GM18502 (cell line): Measurements from ENCODE around the gene KRTAP10-8.
"Not testable (repeated sequence)": the region's sequence is repeated elsewhere in the genome, so short reads cannot be mapped to it uniquely, and the experiment has no call there.

ENCODE experiments used
- ATAC-seq: cut with Tn5 transposase; IDR thresholded peaks from one replicate; pipeline ENCODE4 v1.9.1; 2021; ENCODE audit warnings: mild to moderate bottlenecking; ENCODE audit not compliant: unreplicated experiment, poor library complexity

The KRTAP10-8 gene

DNA sequence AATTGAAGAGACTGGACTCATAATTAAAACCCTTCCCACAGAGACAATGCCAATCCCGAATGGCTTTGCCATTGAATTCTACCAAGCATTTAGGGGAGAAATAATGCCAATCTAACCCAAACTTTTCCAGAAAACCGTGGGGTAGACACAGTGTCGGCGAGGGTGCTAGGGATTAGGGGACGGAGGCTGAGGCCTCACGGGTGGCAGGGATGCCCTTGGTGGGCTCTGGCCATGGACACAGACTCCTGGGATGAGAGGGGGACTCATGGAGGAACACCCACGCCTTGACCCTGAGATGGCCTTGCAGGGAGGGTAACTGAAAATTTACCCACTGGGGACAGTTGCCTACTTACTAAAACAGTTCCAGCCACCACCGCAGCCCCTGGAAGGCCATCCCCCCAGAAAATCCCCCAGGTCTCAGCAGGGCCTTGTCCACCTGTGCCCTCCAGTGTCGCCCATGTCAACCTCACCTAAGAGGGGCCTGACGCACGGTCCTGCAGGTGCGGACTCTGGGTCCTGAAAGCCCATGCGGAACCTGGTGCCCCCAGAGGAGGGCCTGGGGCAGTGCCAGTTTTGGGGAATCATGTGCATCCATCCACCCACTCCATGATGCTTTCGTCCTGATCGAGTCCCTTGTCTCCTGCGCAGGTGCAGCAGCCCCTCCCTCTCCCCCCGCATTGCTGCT, 33.4 kb upstream of the KRTAP10-8 start:
- no peak for ATAC-seq

DNA sequence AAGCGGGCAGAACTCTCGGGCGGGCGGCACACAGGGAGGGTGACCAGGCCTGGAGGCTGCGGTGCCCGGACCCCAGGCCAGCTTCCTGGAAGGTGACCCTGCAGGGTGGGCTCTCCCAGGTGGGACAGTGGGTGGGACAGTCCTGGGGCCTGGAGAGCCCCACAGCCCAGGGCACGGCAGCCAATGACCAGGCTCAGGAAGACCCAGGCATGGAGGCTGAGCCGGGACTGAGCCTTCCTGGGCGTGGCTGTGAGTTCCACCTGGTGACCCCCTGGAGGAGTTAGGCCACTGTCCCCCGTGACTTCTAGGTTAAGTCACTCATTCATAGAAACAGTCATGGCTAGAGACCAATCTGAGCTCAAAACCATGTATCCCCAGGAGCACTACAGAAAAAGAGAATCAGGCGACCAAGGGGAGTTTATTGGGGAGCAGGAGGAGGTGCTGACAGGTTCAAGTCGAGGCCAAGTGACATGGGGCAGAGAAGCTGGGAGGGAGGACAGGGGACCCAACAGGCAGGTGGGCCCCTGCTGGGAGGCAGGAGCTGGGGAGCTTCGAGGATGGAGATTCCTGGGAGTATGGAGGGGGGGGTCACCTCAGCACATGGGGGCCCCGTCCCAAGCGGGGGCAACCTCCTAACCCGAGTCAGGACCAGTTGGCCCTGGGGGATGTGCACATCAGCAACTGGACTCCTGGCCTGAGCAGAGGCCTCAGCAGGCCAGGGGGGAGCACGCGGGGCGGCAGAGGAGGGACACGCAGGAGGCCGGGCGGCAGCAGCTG, 32.6 kb upstream of the KRTAP10-8 start:
- no peak for ATAC-seq

DNA sequence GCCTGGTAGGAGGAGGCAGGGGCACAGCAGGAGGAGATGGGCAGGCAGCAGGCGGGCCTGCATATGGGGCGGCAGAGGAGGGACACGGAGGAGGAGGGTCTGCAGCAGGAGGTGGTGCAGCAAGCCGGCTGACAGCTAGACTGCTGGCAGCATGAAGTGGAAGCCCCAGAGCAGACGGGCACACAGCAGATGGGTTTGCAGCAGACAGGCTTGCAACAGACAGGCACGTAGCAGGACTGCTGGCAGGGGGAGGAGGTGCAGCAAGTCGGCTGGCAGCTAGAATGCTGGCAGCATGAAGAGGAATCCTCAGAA, 32.1 kb upstream of the KRTAP10-8 start:
- no peak for ATAC-seq

DNA sequence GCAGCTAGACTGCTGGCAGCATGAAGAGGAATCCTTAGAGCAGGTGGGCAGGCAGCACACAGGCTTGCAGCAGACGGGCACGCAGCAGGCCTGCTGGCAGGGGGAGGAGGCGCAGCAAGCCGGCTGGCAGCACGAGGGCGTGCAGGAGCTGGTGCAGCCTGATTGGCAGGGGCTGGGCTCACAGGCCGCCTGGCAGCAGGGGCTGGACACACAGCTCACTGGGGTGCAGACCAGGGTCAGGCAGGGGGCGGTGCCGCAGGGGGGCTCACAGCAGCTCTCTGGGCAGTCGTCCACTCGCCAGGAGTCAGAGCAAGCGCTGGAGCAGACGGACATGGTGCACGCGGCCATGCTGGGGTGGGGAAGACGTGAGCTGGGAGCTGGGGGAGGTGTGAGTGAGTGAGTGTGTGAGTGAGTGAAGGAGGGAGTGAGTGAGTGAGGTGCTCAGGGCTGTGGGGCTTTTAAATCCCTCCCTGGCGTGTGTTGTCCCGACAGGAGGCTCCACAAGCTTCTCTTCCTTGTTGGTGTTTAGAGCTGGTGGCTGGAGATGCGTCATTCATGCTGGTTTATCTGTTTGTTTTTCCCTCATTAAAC, 31.6 kb upstream of the KRTAP10-8 start, which contains the start of gene KRTAP10-5:
Gene KRTAP10-5 (minus strand): TSS at position 374 of the 591 bp plus-strand sequence. CDS start 26 bp downstream, at position 348.
- ATAC-seq: not testable (repeated sequence)

DNA sequence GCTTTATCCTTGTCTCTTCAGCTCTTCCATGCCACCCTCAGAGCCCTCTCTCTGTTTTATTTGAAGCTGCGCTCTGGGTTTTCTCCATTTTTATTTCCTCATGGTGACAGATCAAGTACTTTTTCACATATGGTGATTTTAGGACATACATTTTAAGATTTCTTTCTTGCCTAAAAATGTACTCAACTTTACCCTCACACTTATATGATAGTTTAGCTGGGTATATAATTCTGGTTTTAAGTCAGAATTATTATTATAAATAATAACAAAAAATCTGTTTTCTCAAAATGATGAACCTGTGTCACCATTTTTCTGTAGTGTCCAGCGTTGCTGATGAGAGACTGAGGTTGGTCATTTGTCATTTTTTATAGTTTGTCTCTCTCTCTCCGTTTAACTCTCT, 30.7 kb upstream of the KRTAP10-8 start:
- no peak for ATAC-seq

DNA sequence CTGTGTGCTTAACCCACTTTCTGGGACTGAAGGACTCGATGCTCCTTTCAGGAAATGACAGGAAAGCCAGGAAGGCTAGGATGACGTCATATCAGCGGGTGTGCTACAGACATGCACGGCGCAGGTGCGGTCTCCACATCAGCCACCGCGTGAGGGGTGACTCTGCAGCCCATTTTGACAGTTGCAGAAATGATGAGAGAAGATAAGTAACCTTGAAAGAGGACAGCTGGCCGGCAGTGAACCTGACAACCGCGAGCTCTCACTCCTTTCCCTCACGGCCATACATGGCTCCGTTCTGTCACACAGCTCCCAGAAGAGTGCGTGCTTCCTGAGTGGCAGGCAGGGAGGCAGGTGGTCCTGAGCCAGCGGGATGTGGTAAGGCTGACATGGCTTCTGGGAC, 29.8 kb upstream of the KRTAP10-8 start:
- no peak for ATAC-seq

DNA sequence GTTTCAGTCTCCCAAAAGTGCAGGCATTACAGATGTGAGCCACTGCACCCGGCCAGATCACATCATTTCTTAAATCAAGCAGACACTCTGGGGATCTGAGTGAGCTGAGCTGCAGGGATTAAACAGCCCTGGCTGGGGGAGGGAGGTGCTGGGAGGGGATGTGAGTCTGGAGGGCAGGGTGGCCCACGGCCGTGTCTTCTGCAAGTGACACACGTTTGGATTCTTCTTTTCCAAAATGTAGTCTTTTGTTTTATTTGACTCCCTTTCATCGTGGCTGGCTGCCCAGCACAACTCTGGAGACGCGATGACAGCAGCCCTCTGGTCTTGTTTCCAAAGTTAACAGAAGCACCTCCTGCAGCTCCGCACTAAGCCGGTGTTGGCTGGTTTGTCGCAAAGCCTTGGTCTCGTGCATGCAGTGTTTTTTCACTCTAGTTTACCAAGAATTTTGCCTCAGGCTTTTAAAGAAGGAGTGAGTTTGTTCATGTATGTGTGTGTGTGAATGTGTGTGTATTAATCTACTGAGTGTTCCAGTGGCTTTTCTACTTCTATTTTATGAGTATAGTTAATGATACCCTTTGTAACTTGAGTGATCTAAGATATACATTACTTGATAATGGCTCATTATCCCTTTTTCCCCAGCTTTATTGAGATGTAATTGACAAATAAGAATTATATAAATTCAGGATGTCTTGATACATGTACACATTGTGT, 28.6 kb upstream of the KRTAP10-8 start:
- ATAC-seq: no peak

DNA sequence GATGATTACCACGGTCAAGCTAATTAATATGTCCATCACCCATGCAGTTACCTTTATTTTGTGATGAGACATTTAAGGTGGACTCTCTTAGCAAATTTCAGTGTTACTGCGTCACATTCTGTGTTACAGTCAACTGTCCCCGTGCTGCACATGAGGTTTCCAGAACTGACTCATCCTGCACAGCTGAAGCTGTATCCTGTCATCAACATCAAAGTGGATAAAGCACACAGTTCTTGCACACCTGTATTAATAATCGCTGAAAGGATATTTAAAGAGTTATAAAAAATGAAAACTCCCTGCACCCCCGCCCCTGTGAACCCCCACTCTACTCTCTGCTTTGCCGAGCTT, 28.1 kb upstream of the KRTAP10-8 start:
- ATAC-seq: no peak

DNA sequence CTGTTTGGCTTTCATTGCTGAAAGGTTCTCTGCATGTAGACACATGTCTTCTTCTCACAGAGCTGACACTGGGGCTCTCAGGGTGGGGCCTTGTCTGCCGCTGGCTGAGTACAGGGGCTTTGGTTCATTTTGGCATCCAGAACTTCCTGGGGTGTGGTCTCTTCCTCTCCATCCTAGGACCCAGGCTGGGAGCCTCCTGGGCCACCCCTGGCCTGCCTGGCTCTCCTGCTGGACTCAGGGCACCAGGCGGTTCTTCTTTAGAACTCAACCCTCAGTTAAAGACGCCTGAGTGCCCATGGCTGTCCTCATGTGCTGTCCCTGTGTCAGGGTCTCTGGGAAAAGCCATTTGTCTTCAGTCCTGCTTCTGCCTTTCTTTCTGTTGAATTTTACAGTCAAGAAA, 26.0 kb upstream of the KRTAP10-8 start:
- ATAC-seq: no peak

DNA sequence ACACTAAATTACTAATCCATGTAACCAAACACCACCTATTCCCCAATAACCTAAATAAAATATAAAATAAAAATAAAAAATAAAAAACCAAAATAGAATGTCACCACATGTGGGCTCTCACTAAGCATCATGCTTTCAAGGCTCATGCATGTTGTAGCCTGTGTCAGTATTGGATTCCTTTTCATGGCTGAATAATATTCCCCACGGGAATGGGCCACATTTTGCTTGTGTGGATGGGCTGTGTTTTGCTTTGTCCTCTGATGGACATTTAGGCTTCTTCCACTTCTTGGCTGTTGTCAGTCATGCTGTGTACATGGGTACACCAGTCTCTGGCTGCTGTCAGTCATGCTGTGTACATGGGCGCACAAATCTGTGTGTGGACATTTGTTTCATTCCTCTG, 22.8 kb upstream of the KRTAP10-8 start:
- ATAC-seq: no peak

DNA sequence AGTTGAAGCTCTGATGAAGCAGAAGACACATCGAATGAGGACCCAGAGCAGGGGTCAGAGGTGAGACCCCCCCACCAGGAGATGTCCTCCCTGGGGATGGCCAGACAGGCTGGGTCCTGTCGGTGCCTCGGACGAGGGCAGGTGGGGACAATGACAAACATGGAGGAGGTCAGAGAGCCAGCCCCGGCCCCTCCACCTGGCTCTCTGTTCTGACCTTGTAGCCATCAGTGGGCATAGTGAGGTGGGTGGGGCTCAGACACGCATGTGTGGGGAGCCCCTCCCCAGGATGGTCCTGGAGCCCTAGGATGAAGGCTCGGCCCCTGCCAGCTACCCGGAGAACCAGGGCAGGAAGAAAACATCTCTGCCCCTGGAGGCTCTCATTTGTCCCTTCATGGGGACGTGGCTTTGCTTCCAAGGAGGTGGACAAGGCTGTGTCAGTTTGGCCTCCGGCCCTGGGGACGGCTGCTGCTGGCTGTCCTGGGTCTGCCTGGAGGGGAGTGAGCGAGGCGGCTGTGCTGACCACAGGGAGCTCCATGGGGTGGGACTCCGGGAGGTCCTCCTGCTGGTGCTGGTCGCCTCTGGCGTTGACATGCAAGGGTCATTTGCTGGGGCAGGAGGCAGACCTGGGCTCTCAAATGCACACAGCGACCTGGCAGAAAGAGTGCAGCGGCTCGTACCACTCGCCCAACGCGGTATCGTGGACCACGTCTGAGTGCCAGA, 22.1 kb upstream of the KRTAP10-8 start:
- ATAC-seq: no peak

DNA sequence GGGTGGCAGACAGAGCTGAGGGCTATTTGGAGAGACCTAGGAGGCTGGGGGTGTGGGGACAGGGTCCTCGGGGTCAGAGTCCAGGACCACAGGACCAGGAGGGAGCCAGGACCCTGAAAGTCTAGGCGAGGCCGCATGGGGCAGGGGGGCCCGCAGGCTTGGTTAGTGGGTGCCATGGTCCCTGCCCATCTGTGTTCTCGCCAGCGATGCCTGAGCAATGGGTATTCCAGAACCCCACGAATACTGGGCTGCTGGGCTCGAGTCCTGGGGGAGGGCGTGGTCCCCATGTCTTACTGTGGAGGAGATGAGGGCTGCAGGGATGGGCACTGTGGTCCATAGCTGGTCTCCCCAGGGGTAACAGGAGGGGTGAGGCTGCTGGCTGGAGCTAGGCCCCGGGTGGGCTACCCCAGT, 21.6 kb upstream of the KRTAP10-8 start:
- ATAC-seq: no peak

DNA sequence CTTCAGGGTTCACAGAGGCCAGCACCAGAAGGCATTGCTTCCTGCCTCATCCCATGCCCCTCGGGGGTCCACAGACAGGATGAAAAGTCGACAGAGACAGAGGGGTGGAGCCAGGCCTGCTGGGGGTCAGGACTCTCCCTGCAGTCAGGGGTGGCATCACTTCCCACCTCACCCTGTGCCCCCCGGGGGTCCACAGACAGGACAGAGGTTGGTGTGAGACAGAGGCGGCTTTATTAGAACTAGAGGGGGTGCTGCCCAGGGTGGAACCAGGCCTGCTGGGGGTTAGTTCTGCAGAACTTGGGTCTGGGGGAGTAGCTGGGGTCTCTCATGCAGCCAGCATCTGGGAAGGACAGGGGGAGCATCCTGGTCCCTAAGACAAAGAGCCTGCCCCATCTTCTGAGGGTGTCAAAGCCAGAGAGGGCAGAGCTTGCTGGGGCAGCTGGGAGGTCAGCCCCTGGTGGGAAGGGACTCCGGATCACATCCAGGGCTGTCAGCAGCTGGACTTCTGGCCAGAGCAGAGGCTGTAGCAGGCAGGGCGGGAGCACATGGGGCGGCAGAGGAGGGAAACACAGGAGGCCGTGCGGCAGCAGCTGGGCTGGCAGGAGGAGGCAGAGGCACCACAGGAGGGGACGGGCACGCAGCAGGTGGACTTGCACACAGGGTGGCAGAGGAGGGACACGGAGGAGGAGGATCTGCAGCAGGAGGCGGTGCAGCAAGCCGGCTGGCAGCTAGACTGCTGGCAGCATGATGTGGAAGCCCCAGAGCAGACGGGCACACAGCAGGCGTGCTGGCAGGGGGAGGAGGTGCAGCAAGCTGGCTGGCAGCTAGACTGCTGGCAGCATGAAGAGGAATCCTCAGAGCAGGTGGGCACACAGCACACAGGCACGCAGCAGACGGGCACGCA, 20.7 kb upstream of the KRTAP10-8 start:
- ATAC-seq: not testable (repeated sequence)

DNA sequence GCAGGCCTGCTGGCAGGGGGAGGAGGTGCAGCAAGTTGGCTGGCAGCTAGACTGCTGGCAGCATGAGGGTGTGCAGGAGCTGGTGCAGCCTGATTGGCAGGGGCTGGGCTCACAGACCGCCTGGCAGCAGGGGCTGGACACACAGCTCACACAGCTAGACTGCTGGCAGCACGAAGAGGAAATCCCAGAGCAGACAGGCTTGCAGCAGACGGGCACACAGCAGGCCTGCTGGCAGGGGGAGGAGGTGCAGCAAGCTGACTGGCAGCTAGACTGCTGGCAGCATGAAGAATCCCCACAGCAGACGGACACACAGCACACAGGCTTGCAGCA, 20.1 kb upstream of the KRTAP10-8 start:
- not testable (repeated sequence) for ATAC-seq

DNA sequence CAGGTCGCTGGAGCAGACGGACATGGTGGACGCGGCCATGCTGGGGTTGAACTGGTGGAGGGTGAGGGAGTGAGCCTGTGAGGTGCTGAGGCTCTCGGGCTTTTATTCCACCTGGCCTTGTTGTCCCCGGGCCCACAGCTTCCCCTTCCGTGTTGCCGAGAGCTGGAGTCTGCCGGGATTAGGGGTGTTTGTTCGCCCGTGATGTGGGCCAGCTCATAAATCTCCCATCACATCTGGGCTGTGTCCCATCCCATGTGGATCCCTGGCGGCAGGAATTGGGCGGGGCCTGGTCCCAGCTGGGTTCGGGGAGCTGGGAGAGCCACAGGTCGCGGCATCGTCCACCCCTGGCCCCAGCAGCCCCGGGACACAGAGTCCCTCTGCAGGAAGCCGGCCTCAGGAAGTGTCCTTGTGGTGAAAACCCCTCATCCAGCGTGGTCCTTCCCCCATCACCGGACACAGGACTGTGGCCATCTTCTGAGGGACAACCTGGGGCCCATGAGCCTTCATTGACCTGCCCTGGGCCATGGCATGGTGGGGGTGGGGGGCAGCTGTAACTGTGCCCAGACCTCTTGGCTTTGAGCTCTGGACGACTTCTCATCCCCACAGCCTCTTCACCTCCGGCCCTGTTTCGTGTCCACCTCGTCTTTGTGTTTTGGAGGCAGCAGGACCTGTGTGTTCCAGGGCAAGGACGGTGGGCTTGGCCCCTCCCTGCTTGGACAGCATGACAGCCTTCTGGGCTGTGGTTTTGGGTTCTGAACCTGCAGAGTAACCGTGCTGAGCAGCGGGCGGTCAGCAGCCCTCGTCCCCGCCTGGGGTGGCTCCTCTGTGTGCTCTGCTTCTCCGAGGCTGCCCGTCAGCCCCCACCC, 19.2 kb upstream of the KRTAP10-8 start, which contains the start of gene KRTAP10-6:
Gene KRTAP10-6 (minus strand): TSS at position 60 of the 866 bp plus-strand sequence. CDS start 21 bp downstream, at position 39.
- no peak for ATAC-seq

DNA sequence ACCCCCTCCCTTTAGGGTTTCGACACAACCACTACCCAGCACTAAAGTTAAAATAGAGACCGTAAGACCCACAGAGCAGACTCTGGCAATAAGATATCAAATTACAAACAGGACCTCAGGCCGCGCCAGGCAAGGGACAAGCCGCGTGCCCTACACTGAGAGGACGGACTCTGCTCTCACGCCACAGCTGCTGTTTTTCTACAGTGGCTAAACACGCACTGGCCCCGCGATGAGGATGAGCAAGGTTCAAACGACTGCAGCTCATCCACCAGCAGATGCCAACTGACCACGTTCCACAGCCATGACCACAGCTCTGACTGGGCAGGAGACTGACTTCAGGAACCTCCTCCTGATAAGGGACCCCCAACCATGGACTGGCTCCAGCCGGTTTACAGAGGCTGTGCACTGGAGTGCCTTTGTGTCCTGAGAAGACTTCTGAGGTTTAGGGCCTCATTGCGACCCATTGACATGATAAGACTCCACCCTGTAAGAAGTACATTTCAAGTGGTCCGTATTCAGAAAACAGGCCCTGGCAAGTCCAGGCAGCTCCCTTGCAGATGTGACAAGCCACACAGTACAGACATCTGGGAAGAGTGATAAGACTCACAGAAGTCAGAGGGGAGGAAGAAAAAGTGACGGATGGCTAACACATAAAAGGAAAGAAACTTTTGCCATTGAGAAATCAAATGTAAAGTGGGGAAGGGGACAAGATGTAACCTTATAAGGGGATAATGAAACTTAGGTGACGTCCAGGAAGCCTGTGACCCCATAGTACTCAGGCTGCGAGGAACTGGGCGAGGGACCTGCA, 18.1 kb upstream of the KRTAP10-8 start:
- no peak for ATAC-seq

DNA sequence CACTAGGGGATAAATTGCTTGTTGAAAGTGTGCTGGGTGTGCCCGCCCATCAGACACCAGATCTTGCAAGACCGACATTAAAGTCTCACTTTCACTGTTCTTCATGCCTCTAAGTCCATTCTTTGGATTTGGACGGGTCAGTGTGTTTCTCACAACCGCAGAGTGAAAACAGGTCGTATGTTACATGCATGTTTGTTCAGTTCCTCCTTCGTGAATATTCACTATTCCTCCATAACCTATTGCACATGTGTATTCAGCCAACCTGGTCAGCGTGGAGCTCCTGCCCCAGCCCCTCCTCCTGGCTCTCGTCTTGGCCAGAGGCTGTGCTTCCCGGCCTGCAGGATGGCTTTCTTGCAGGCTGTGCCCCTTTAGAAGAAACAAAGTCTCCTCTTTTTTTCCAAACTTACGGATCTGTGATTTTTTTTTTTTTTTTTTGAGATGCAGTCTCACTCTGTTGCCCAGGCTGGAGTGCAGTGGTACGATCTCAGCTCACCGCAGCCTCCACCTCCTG, 17.4 kb upstream of the KRTAP10-8 start:
- ATAC-seq: no peak
